Measurements from ENCODE around the gene TGFBR1.

- TF ChIP-seq CTCF (IDR thresholded peaks at IDR 0.05) (no peak), ZFX (IDR thresholded peaks at IDR 0.05; ENCODE audit: borderline replicate concordance) (no peak)
Measured at GRCh38 chr9:99063522-99063921, 41.4 kb upstream of the TGFBR1 start.
